WI38 (cell line): ENCODE data around the gene USP9X.
"Not testable (repeated sequence)": the region's sequence is repeated elsewhere in the genome, so short reads cannot be mapped to it uniquely, and the experiment has no call there.

Experiments
- H3K4me3 ChIP-seq: 2 replicates; pipeline ENCODE4 v1.5.1; 2011; ENCODE audit warnings: low read depth, mild to moderate bottlenecking, control low read depth, low read length
- CTCF ChIP-seq: IDR thresholded peaks from 2 replicates; pipeline ENCODE4 v1.5.1; 2012; ENCODE audit warnings: low read depth, mild to moderate bottlenecking, control low read depth, low read length

USP9X gene

DNA sequence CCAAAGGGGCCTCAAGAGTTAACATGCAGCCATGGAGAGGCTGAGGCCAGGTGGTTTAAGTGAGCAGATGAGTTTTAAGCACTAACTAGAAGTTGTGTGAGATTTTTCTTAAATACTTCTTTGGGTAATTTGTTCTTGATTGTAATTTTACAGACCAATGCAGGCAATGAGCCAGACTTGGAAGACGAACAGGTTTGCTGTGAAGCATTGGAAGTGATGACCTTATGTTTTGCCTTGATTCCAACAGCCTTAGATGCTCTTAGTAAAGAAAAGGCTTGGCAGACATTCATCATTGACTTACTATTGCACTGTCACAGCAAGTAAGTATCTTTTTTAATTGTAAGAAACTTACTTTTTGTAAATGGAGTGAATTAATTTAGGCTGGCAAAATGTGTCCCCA is 103.9 kb downstream of the USP9X start:
- no peak for TF ChIP-seq CTCF
- no peak overlapping the region for H3K4me3 ChIP-seq

DNA sequence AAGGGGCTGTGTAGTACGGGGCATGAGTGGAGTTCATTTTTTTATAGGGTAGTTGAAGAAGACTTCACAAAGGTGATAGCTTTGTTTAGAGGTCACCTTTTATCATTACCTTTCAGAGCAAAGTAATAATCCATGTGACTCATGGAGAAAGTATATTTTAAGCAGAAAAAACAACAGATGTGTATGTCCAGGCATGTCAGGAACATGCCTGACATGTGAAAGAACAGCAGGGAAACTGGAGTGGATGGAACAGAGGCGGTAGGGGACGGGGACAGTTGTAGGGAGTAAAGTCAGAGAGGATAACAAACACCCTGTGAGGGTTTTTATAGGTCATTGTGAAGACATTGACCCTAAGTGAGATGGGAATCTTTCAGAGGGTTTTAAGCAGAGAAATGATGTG is 107.6 kb downstream of the USP9X start:
- no peak for TF ChIP-seq CTCF
- no peak overlapping the region for H3K4me3 ChIP-seq

DNA sequence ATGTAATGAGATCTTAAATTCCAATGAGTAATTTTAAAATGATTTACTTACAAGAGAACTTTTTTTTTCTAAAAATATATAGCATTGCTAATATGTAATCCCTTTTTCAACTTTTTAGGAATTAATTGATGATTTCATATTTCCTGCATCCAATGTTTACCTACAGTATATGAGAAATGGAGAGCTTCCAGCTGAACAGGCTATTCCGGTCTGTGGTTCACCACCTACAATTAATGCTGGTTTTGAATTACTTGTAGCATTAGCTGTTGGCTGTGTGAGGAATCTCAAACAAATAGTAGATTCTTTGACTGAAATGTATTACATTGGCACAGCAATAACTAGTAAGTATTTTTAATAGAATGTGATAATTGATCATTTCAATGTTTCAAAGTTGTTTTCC is 113.2 kb downstream of the USP9X start:
- no peak for TF ChIP-seq CTCF
- H3K4me3 ChIP-seq = no peak overlapping the region

DNA sequence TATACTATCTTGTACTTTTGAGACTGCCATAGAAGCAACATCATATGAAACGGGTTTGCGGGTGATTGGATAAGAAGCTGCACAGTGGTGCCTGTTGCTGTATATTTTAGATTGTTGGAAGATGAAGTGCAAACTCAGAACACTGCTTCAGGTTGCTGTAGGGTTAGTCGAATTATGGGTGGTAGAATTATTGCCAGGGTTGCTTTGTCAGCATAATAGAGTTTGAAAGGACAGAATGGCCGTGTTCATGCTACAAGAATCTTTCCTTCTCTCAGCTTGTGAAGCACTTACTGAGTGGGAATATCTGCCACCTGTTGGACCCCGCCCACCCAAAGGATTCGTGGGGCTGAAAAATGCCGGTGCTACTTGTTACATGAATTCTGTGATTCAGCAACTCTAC is 115.5 kb downstream of the USP9X start:
- no peak for TF ChIP-seq CTCF
- H3K4me3 ChIP-seq = no peak overlapping the region

- TF ChIP-seq CTCF = no peak
- H3K4me3 ChIP-seq = no peak overlapping the region
These were observed 124.6 kb downstream of the USP9X start for GRCh38 chrX:41209853-41210252.

DNA sequence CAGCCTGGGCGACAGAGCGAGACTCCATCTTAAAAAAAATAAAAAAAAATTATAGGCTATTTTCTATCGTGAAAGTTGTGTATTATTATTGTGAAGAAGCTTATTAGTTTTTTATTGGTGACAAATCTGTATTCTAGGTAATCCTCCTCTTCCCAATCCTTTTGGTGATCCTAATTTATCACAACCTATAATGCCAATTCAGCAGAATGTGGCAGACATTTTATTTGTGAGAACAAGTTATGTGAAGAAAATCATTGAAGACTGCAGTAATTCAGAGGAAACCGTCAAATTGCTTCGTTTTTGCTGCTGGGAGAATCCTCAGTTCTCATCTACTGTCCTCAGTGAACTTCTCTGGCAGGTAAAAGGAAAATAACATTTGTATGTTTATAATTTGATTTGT is 139.4 kb downstream of the USP9X start:
- TF ChIP-seq CTCF = no peak

GRCh38 chrX:41233988-41234387 is 148.7 kb downstream of the USP9X start:
- H3K4me3 ChIP-seq = no peak overlapping the region
- no peak for TF ChIP-seq CTCF

More for the DNA sequence above, 139.4 kb downstream of the USP9X start:
- H3K4me3 ChIP-seq = no peak overlapping the region

GRCh38 chrX:41234471-41234870 is 149.2 kb downstream of the USP9X start:
- not testable (repeated sequence) for H3K4me3 ChIP-seq
